ENCODE measurements around the gene CAMK1G.

DNA sequence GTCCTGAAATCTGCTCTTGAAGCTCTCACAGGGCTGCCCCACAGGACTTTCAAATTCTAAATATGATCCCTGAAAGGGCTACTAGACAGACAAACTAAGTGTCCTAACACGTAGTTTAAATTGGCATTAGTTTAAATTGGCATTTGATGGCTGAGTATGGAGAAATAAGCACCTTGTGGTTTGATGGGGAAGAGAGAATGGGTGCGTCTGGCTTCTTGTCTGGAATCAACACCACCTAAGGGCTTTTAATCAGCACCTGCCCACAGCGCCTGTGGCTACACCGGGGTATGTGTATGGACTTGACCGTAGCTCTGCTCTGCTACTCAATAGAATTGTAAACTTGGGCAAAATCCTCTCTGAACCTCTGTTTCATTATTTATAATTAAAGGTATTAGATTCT is 74.4 kb downstream of the CAMK1G start:
- TF ChIP-seq, protein P1, sequence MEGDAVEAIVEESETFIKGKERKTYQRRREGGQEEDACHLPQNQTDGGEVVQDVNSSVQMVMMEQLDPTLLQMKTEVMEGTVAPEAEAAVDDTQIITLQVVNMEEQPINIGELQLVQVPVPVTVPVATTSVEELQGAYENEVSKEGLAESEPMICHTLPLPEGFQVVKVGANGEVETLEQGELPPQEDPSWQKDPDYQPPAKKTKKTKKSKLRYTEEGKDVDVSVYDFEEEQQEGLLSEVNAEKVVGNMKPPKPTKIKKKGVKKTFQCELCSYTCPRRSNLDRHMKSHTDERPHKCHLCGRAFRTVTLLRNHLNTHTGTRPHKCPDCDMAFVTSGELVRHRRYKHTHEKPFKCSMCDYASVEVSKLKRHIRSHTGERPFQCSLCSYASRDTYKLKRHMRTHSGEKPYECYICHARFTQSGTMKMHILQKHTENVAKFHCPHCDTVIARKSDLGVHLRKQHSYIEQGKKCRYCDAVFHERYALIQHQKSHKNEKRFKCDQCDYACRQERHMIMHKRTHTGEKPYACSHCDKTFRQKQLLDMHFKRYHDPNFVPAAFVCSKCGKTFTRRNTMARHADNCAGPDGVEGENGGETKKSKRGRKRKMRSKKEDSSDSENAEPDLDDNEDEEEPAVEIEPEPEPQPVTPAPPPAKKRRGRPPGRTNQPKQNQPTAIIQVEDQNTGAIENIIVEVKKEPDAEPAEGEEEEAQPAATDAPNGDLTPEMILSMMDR (conservative IDR thresholded peaks at IDR 0.05; ENCODE audit: low read depth, low read length): no peak
- TF ChIP-seq, protein P2, sequence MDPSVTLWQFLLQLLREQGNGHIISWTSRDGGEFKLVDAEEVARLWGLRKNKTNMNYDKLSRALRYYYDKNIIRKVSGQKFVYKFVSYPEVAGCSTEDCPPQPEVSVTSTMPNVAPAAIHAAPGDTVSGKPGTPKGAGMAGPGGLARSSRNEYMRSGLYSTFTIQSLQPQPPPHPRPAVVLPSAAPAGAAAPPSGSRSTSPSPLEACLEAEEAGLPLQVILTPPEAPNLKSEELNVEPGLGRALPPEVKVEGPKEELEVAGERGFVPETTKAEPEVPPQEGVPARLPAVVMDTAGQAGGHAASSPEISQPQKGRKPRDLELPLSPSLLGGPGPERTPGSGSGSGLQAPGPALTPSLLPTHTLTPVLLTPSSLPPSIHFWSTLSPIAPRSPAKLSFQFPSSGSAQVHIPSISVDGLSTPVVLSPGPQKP (IDR thresholded peaks at IDR 0.05; ENCODE audit: borderline replicate concordance, low read depth, low read length): no peak
- no peak for TF ChIP-seq RAD21 (IDR thresholded peaks at IDR 0.05; ENCODE audit: low read length)
- TF ChIP-seq CEBPB (IDR thresholded peaks at IDR 0.05; ENCODE audit: low read depth, low read length): no peak
- no peak for TF ChIP-seq POLR2A (IDR thresholded peaks at IDR 0.05; ENCODE audit: low read depth, low read length)
- TF ChIP-seq NFE2L2 (IDR thresholded peaks at IDR 0.05; ENCODE audit: low read depth, low read length): no peak
- no peak for TF ChIP-seq CHD1 (IDR thresholded peaks at IDR 0.05; ENCODE audit: low read depth, low read length)
- TF ChIP-seq, protein P3, sequence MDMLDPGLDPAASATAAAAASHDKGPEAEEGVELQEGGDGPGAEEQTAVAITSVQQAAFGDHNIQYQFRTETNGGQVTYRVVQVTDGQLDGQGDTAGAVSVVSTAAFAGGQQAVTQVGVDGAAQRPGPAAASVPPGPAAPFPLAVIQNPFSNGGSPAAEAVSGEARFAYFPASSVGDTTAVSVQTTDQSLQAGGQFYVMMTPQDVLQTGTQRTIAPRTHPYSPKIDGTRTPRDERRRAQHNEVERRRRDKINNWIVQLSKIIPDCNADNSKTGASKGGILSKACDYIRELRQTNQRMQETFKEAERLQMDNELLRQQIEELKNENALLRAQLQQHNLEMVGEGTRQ (IDR thresholded peaks at IDR 0.05; ENCODE audit: low read depth, low read length): no peak
- TF ChIP-seq MAZ (IDR thresholded peaks at IDR 0.05; ENCODE audit: borderline replicate concordance, low read depth, low read length): no peak
- TF ChIP-seq SMC3 (IDR thresholded peaks at IDR 0.05; ENCODE audit: low read depth, low read length): no peak
- TF ChIP-seq BHLHE40 (IDR thresholded peaks at IDR 0.05; ENCODE audit: low read depth, low read length): no peak
- TF ChIP-seq MXI1 (IDR thresholded peaks at IDR 0.05; ENCODE audit: borderline replicate concordance, low read depth, low read length): no peak
- no peak for TF ChIP-seq RCOR1 (IDR thresholded peaks at IDR 0.05; ENCODE audit: insufficient replicate concordance, low read length)
- no peak for TF ChIP-seq RFX5 (IDR thresholded peaks at IDR 0.05; ENCODE audit: low read depth, low read length)

Measured in IMR-90 (cell line).